ENCODE measurements around the gene HOXB9. TPM values are rescaled to one million over a fixed set of nuclear protein-coding genes. Genes with fewer than 3 reads are reported as not detected.

Gene HOXB9
- total and polyA plus RNA-seq, 2 donors (not counting 3 experiments of a cell fraction or from before 2014, with no cell fraction given): 0.79 to 1.1 TPM

DNA sequence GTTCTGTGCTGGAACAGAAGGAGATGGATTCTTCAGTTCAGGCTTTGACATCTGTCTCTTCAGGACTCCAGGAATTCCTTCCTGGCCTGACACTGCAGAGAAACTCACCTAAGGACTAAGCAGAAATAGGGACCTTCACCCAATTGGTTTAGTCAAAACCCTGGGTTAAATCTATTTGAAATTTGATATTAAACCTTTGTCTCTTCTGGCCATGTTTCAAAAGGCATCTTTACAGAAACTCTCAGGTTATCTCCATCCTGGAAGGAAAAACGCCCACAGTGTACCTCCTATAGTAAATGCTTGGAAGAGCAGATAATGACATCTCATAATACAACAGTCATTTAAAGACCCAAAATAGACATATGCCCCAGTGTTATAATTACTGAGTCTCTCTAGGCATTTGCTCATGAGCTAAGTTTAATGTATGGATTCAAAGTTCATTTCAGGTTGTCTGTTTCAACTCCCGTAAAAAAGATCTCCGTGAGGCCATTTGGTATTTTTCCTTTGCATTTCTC, 42.4 kb downstream of the HOXB9 start:
- no peak for TF ChIP-seq JUN (IDR thresholded peaks at IDR 0.05; ENCODE audit: borderline replicate concordance, insufficient read depth, insufficient read length, low read depth)
- TF ChIP-seq EZH2 (IDR thresholded peaks at IDR 0.05; ENCODE audit: borderline replicate concordance, low read depth, low read length, severe bottlenecking): no peak
- TF ChIP-seq GATA2 (IDR thresholded peaks at IDR 0.05; ENCODE audit: insufficient read depth, insufficient read length, low read depth, low read length): no peak
- TF ChIP-seq, protein P1, sequence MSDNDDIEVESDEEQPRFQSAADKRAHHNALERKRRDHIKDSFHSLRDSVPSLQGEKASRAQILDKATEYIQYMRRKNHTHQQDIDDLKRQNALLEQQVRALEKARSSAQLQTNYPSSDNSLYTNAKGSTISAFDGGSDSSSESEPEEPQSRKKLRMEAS (IDR thresholded peaks at IDR 0.05; ENCODE audit: insufficient read depth, insufficient read length): no peak
- TF ChIP-seq FOS (IDR thresholded peaks at IDR 0.05; ENCODE audit: borderline replicate concordance, insufficient read depth, low read length): no peak
- TF ChIP-seq POLR2AphosphoS5 (IDR thresholded peaks at IDR 0.05; ENCODE audit: insufficient read depth, low read depth, low read length): no peak
- TF ChIP-seq MYC (IDR thresholded peaks at IDR 0.05; ENCODE audit: low read depth, low read length): no peak
- TF ChIP-seq, protein P2, sequence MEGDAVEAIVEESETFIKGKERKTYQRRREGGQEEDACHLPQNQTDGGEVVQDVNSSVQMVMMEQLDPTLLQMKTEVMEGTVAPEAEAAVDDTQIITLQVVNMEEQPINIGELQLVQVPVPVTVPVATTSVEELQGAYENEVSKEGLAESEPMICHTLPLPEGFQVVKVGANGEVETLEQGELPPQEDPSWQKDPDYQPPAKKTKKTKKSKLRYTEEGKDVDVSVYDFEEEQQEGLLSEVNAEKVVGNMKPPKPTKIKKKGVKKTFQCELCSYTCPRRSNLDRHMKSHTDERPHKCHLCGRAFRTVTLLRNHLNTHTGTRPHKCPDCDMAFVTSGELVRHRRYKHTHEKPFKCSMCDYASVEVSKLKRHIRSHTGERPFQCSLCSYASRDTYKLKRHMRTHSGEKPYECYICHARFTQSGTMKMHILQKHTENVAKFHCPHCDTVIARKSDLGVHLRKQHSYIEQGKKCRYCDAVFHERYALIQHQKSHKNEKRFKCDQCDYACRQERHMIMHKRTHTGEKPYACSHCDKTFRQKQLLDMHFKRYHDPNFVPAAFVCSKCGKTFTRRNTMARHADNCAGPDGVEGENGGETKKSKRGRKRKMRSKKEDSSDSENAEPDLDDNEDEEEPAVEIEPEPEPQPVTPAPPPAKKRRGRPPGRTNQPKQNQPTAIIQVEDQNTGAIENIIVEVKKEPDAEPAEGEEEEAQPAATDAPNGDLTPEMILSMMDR (IDR thresholded peaks at IDR 0.05; ENCODE audit: extremely low read depth in 1 of 2, insufficient read depth in 1 of 2, low read depth in 1 of 2, low read length in 2 of 2): no peak
- no peak for TF ChIP-seq POLR2A (IDR thresholded peaks at IDR 0.05; ENCODE audit: low read depth, low read length)
- dilution Hi-C loops (cut with MboI; ENCODE audit: extremely low pct_ligation_motif_present, low sequenced_read_pairs) (no loop called here), intact Hi-C loops (cut with micrococcal nuclease) (no loop called here)
- Histone ChIP-seq H3K9ac (replicated peaks; ENCODE audit: extremely low read depth, insufficient read depth, low read length) (no peak overlapping the region), H4K20me1 (replicated peaks; ENCODE audit: control insufficient read depth, extremely low read depth, insufficient read depth, low read length) (no peaks in the 10 kb centered on the region), H3K9me3 (replicated peaks; ENCODE audit: control insufficient read depth, insufficient read depth, low read length) (no peaks in the 10 kb centered on the region), H3K36me3 (ENCODE audit: control insufficient read depth in 2 of 2, extremely low read depth in 1 of 2, insufficient read depth in 2 of 2, low read length in 2 of 2) (no peaks in the 10 kb centered on the region), H3K4me1 (ENCODE audit: control insufficient read depth, extremely low read depth, insufficient read depth, low read length) (peaks cover 68% of the 10 kb centered on the region), H3K4me2 (ENCODE audit: insufficient read depth, low read length) (no peak overlapping the region), H2AFZ (ENCODE audit: low read depth, low read length) (no peak overlapping the region), H3K79me2 (ENCODE audit: control insufficient read depth, insufficient read depth, low read length) (peaks cover 72% of the 10 kb centered on the region), H3K27me3 (ENCODE audit: control insufficient read depth in 2 of 2, insufficient read depth in 2 of 2, low read length in 2 of 2) (no peaks in the 10 kb centered on the region), H3K4me3 (replicated peaks in 1 of 3; ENCODE audit: insufficient read depth in 1 of 3, low read depth in 1 of 3, low read length in 3 of 3) (no peak overlapping the region), H3K27ac (ENCODE audit: insufficient read depth, low read depth, low read length) (no peak overlapping the region), H3K9me1 (replicated peaks; ENCODE audit: control insufficient read depth, extremely low read depth, insufficient read depth, low read length) (no peaks in the 10 kb centered on the region)
- ChIA-PET CTCF (interaction anchor here (1.0 to 2.3 kb wide), 4 partner anchors 82 to 248 kb away, joined by 3 to 11 read pairs (median 4); no protein-coding TSS in a partner anchor), POLR2A (interaction anchor here (1.3 kb wide), 1 partner anchor 28 kb away, joined by 3 read pairs; no protein-coding TSS in a partner anchor)
- FAIRE-seq: no peak
- no peak for DNase-seq (ENCODE audit: low read depth, low spot score)
- no TSS peak for BruUV-seq (replicated peaks)

Measured in endothelial cell of umbilical vein (primary cell).